ENCODE data around the gene MSH5. TPM values are rescaled to one million over a fixed set of nuclear protein-coding genes. Genes with fewer than 3 reads are reported as not detected.

The MSH5 gene
- total RNA-seq, 1 experiment from 2014 or later: 38.1 TPM

DNA sequence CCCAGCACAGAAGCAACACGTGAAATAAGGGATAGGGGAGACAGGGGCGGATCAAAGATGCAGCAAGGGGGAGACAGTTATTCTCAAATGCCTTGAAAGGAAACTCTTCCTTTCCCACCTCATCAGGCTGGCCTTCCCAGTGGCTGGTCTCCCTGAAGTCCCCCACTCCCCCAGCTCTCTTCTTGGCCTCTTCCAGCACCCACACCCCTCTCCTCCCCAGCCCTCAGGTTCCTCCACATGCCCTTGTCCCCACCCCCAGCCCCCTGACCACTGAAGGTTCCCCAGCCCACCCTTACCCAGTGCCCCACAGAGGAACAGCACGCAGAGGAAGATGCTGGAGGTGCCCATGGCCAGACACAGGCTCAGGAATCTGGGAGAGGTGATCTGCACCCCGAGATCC, 26.3 kb upstream of the MSH5 start:
- no peak for ATAC-seq

DNA sequence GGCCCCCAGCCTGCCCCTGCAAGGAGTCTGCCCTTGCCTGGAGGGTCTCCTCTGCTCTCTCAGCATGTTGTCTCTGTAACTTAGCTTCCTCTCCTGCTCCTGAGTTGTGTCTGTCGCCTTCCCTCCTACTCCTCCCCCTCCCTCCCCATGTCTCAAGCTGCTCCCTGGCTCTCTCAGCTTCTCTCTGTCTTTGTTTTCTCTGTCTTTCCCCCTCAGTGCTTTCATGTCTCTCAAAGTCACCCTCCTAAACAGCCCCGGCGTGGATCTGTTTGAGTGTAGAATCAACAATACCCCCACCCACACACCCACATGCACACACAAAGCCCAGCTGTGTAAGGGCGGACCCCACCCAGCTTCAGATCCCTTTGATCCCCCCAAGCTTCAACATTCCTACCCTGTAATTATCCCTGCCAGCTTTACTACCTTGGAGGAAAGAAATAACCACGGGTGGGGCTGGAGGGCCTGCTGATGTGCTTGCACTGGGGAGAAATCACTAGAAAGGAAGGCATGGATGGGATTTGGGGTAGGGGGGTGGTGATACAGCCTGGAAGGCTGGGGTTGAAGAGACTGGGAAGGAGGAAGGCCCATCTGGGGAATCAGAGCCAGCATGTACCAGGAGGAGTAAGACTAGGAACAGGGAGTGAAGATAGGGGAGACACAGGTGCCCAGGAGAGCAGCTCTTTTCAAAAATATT, 25.7 kb upstream of the MSH5 start:
- H3K27ac ChIP-seq (ENCODE audit: low read length): no peak overlapping the region
- no peaks in the 10 kb centered on the region for H3K9me3 ChIP-seq (ENCODE audit: control insufficient read depth, insufficient read depth, low read depth, low read length)
- ChIA-PET POLR2A (interaction anchor here (0.5 to 0.7 kb wide), 2 partner anchors 16 to 20 kb away, joined by 4 to 9 read pairs; no protein-coding TSS in a partner anchor), CTCF (no interaction called here)
- H3K36me3 ChIP-seq (ENCODE audit: control insufficient read depth, insufficient read depth, low read length): no peaks in the 10 kb centered on the region
- DNase-seq (ENCODE audit: low read depth, low spot score): no peak
- intact Hi-C loops (cut with micrococcal nuclease; ENCODE audit: unreplicated experiment) (no loop called here), in situ Hi-C loops (cut with HindIII; ENCODE audit: low pct_unique_long_range_greater_than_20kb, low sequenced_read_pairs) (no loop called here)
- H3K27me3 ChIP-seq (ENCODE audit: control insufficient read depth, insufficient read depth, low read length): no peaks in the 10 kb centered on the region
- no TSS peak for BruUV-seq (replicated peaks)
- no peak for TF ChIP-seq POLR2AphosphoS5 (IDR thresholded peaks at IDR 0.05; ENCODE audit: low read depth, low read length)
- TF ChIP-seq, protein P1, sequence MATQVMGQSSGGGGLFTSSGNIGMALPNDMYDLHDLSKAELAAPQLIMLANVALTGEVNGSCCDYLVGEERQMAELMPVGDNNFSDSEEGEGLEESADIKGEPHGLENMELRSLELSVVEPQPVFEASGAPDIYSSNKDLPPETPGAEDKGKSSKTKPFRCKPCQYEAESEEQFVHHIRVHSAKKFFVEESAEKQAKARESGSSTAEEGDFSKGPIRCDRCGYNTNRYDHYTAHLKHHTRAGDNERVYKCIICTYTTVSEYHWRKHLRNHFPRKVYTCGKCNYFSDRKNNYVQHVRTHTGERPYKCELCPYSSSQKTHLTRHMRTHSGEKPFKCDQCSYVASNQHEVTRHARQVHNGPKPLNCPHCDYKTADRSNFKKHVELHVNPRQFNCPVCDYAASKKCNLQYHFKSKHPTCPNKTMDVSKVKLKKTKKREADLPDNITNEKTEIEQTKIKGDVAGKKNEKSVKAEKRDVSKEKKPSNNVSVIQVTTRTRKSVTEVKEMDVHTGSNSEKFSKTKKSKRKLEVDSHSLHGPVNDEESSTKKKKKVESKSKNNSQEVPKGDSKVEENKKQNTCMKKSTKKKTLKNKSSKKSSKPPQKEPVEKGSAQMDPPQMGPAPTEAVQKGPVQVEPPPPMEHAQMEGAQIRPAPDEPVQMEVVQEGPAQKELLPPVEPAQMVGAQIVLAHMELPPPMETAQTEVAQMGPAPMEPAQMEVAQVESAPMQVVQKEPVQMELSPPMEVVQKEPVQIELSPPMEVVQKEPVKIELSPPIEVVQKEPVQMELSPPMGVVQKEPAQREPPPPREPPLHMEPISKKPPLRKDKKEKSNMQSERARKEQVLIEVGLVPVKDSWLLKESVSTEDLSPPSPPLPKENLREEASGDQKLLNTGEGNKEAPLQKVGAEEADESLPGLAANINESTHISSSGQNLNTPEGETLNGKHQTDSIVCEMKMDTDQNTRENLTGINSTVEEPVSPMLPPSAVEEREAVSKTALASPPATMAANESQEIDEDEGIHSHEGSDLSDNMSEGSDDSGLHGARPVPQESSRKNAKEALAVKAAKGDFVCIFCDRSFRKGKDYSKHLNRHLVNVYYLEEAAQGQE (IDR thresholded peaks at IDR 0.05; ENCODE audit: insufficient read depth in 1 of 2, low read depth in 2 of 2, low read length in 1 of 2): no peak
- no peak for TF ChIP-seq SIN3A (IDR thresholded peaks at IDR 0.05; ENCODE audit: borderline replicate concordance, insufficient read depth, low read depth, low read length)
- TF ChIP-seq TCF7L2 (IDR thresholded peaks at IDR 0.05; ENCODE audit: low read depth, low read length): no peak
- TF ChIP-seq, protein P2, sequence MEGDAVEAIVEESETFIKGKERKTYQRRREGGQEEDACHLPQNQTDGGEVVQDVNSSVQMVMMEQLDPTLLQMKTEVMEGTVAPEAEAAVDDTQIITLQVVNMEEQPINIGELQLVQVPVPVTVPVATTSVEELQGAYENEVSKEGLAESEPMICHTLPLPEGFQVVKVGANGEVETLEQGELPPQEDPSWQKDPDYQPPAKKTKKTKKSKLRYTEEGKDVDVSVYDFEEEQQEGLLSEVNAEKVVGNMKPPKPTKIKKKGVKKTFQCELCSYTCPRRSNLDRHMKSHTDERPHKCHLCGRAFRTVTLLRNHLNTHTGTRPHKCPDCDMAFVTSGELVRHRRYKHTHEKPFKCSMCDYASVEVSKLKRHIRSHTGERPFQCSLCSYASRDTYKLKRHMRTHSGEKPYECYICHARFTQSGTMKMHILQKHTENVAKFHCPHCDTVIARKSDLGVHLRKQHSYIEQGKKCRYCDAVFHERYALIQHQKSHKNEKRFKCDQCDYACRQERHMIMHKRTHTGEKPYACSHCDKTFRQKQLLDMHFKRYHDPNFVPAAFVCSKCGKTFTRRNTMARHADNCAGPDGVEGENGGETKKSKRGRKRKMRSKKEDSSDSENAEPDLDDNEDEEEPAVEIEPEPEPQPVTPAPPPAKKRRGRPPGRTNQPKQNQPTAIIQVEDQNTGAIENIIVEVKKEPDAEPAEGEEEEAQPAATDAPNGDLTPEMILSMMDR (IDR thresholded peaks at IDR 0.05): no peak
- no peak overlapping the region for H3K4me3 ChIP-seq (ENCODE audit: low read depth in 2 of 2, low read length in 2 of 2)
- ATAC-seq: no peak
- H3K4me1 ChIP-seq (ENCODE audit: control insufficient read depth, insufficient read depth, low read length): no peaks in the 10 kb centered on the region; the same call in 1 of the 2 replicates

More for the DNA sequence above, 26.3 kb upstream of the MSH5 start:
- ChIA-PET POLR2A (interaction anchor here (0.6 kb wide), 1 partner anchor 107 kb away, joined by 3 read pairs; no protein-coding TSS in a partner anchor), CTCF (no interaction called here)
- in situ Hi-C loops (cut with HindIII; ENCODE audit: low pct_unique_long_range_greater_than_20kb, low sequenced_read_pairs) (no loop called here), intact Hi-C loops (cut with micrococcal nuclease; ENCODE audit: unreplicated experiment) (no loop called here)
- TF ChIP-seq SIN3A (IDR thresholded peaks at IDR 0.05; ENCODE audit: borderline replicate concordance, insufficient read depth, low read depth, low read length) (no peak), TCF7L2 (IDR thresholded peaks at IDR 0.05; ENCODE audit: low read depth, low read length) (no peak), POLR2AphosphoS5 (IDR thresholded peaks at IDR 0.05; ENCODE audit: low read depth, low read length) (no peak)
- TF ChIP-seq, protein P2 (IDR thresholded peaks at IDR 0.05): no peak
- TF ChIP-seq, protein P1 (IDR thresholded peaks at IDR 0.05; ENCODE audit: insufficient read depth in 1 of 2, low read depth in 2 of 2, low read length in 1 of 2): no peak
- no TSS peak for BruUV-seq (replicated peaks)
- Histone ChIP-seq H3K27ac (ENCODE audit: low read length) (no peak overlapping the region), H3K4me1 (ENCODE audit: control insufficient read depth, insufficient read depth, low read length) (no peaks in the 10 kb centered on the region; the same call in 1 of the 2 replicates), H3K36me3 (ENCODE audit: control insufficient read depth, insufficient read depth, low read length) (no peaks in the 10 kb centered on the region), H3K9me3 (ENCODE audit: control insufficient read depth, insufficient read depth, low read depth, low read length) (no peaks in the 10 kb centered on the region), H3K27me3 (ENCODE audit: control insufficient read depth, insufficient read depth, low read length) (no peaks in the 10 kb centered on the region), H3K4me3 (ENCODE audit: low read depth in 2 of 2, low read length in 2 of 2) (no peak overlapping the region)
- no peak for DNase-seq (ENCODE audit: low read depth, low spot score)

Measured in Panc1 (cell line).